B cell (primary cell): ENCODE measurements around the gene ZNF846. TPM values are rescaled to one million over a fixed set of nuclear protein-coding genes. Genes with fewer than 3 reads are reported as not detected.

Experiments used
- ATAC-seq: fragments of 200-7000 bp; cut with Tn5 transposase; one replicate; pipeline ENCODE4 v1.10.0; 2021; ENCODE audit warnings: low read depth, mild to moderate bottlenecking, moderate number of reproducible peaks, moderate library complexity
- CTCF ChIA-PET: fragments of 350-600 bp; sonication (Branson Sonifier 250); formaldehyde crosslinking; loops from one replicate; lab custom pipeline; 2021; ENCODE audit warnings: antibody characterized with exemption, inconsistent platforms; lab: Charles Lee
- POLR2A ChIA-PET: fragments of 350-600 bp; sonication (Branson Sonifier 250); formaldehyde crosslinking; loops from one replicate; lab custom pipeline; 2021; ENCODE audit warnings: antibody characterized with exemption; lab: Charles Lee
- DNase-seq: peaks from one replicate; pipeline ENCODE4 v3.0.0; 2013
- H2AFZ ChIP-seq: 2 replicates; pipeline ENCODE4 v1.6.1; 2012; ENCODE audit warnings: mild to moderate bottlenecking, low read depth, low read length; ENCODE audit not compliant: insufficient read depth, poor library complexity, severe bottlenecking
- H3K27ac ChIP-seq, 2 donors: 1 replicate in 1 of 2; 2 replicates in 1 of 2; pipeline ENCODE4 v1.5.1; 2012 to 2013; ENCODE audit warnings: low read length in 2 of 2, mild to moderate bottlenecking in 2 of 2, moderate library complexity in 1 of 2
- H3K27me3 ChIP-seq, 4 experiments: fragments of 200-600 bp in 1 of 4; sonication (generic) in 1 of 4; replicated peaks in 1 of 4; 1 replicate in 2 of 4; 2 replicates in 2 of 4; pipeline versions ENCODE4 v1.6.1 to v1.7.0; 2013 to 2016; ENCODE audit warnings: low read length in 3 of 4, mild to moderate bottlenecking in 2 of 4, mixed read lengths in 1 of 4, moderate library complexity in 1 of 4; ENCODE audit not compliant: insufficient read depth in 4 of 4, control insufficient read depth in 3 of 4; ENCODE audit errors: control extremely low read depth in 1 of 4
- H3K36me3 ChIP-seq, 2 experiments: replicated peaks in 1 of 2; 1 replicate in 1 of 2; 2 replicates in 1 of 2; pipeline versions ENCODE4 v1.6.1 to v1.7.1; 2013; ENCODE audit warnings: low read length in 1 of 2; ENCODE audit not compliant: insufficient read depth in 2 of 2, control insufficient read depth in 1 of 2; ENCODE audit errors: control extremely low read depth in 1 of 2, extremely low read depth in 1 of 2
- H3K4me1 ChIP-seq, 2 donors: fragments of 200-600 bp in 1 of 2; sonication (generic) in 1 of 2; 1 replicate in 1 of 2; 2 replicates in 1 of 2; pipeline versions ENCODE4 v1.5.1 to v1.6.1; 2013 to 2017; ENCODE audit warnings: low read length in 2 of 2; ENCODE audit not compliant: control insufficient read depth in 2 of 2, insufficient read depth in 2 of 2
- H3K4me2 ChIP-seq: replicated peaks from 2 replicates; pipeline ENCODE3; 2012; ENCODE audit warnings: mild to moderate bottlenecking, low read depth, low read length; ENCODE audit not compliant: poor library complexity, severe bottlenecking
- H3K4me3 ChIP-seq, 5 experiments: fragments of 200-600 bp in 1 of 5; sonication (generic) in 1 of 5; 1 replicate in 3 of 5; 2 replicates in 2 of 5; pipeline versions ENCODE4 v1.5.1 to v1.7.0; 2011 to 2016; ENCODE audit warnings: low read length in 4 of 5, mild to moderate bottlenecking in 4 of 5, low read depth in 2 of 5, control low read depth in 1 of 5, moderate library complexity in 1 of 5; ENCODE audit not compliant: insufficient read depth in 1 of 5; ENCODE audit errors: control extremely low read depth in 1 of 5, extremely low read depth in 1 of 5
- H3K79me2 ChIP-seq: fragments of 200-600 bp; sonication (generic); one replicate; pipeline ENCODE4 v1.6.0; 2016; ENCODE audit warnings: low read length; ENCODE audit not compliant: control insufficient read depth, insufficient read depth
- H3K9ac ChIP-seq: fragments of 200-600 bp; sonication (generic); 2 replicates; pipeline ENCODE4 v1.6.1; 2017; ENCODE audit warnings: mild to moderate bottlenecking, low read length, moderate library complexity
- H3K9me3 ChIP-seq, 3 donors: one replicate each; pipeline versions ENCODE4 v1.6.1 to v1.7.1; 2013; ENCODE audit warnings: low read length in 2 of 3; ENCODE audit not compliant: control insufficient read depth in 2 of 3, insufficient read depth in 1 of 3; ENCODE audit errors: control extremely low read depth in 1 of 3
- H4K20me1 ChIP-seq: 2 replicates; pipeline ENCODE4 v1.6.0; 2012; ENCODE audit warnings: mild to moderate bottlenecking, low read length; ENCODE audit not compliant: insufficient read depth, control insufficient read depth, poor library complexity, severe bottlenecking
- H3K27ac Mint-ChIP-seq: one replicate; pipeline ENCODE4 v1.8.0; 2021; ENCODE audit warnings: mixed read lengths
- H3K27me3 Mint-ChIP-seq: one replicate; pipeline ENCODE4 v1.8.0; 2021; ENCODE audit warnings: mixed read lengths
- H3K4me1 Mint-ChIP-seq: one replicate; pipeline ENCODE4 v1.8.0; 2021; ENCODE audit warnings: mixed read lengths
- H3K4me3 Mint-ChIP-seq: one replicate; pipeline ENCODE4 v1.8.0; 2021; ENCODE audit warnings: mixed read lengths
- H3K9me3 Mint-ChIP-seq: one replicate; pipeline ENCODE4 v1.8.0; 2022; ENCODE audit warnings: mixed read lengths; ENCODE audit not compliant: insufficient read depth
- CTCF ChIP-seq: fragments of 200-600 bp; IDR thresholded peaks from one replicate; pipeline ENCODE4 v1.8.0; 2022; ENCODE audit warnings: antibody characterized with exemption, mild to moderate bottlenecking
- EZH2 ChIP-seq: IDR thresholded peaks from 2 replicates; pipeline ENCODE4 v1.6.1; 2012; ENCODE audit warnings: borderline replicate concordance, low read depth, mild to moderate bottlenecking, moderate library complexity, low read length; ENCODE audit not compliant: insufficient read depth, poor library complexity, severe bottlenecking
- WGBS: methylation state at CpG from one replicate; pipeline ENCODE4 v1.1.5; 2013; ENCODE audit warnings: missing lambda C conversion rate; ENCODE audit not compliant: insufficient coverage; 5-methylcytosine and 5-hydroxymethylcytosine counted together
- intact Hi-C: fragments of 100-400 bp; cut with micrococcal nuclease; formaldehyde crosslinking; loops from one replicate; pipeline ENCODE4 v1.10.0; 2022
- polyA plus RNA-seq: library from polyadenylated mRNA; depleted of rRNA; stranded (reverse); fragments of >200 nt; gene quantifications from 2 replicates; pipeline ENCODE4 v1.2.3, GENCODE V29; 2012
- total RNA-seq, 2 donors: library from RNA; stranded (reverse); fragments of 120-200 nt in 1 of 2; gene quantifications; 1 replicate in 1 of 2; 2 replicates in 1 of 2; pipeline versions ENCODE4 v1.2.3 to v1.2.4, GENCODE V29; 2013 to 2022

ZNF846 gene
- total and polyA plus RNA-seq, 2 donors (not counting 1 experiment from before 2014, with no cell fraction given) = 8.8 to 18.2 TPM

GRCh38 chr19:9786819-9787218 is 18.3 kb upstream of the ZNF846 start:
- ChIA-PET CTCF (interaction anchor here (0.7 kb wide), 1 partner anchor 1783 kb away, joined by 3 read pairs; no protein-coding TSS in a partner anchor), POLR2A (interaction anchor here (0.5 kb wide), 1 partner anchor 924 kb away, joined by 3 read pairs; no protein-coding TSS in a partner anchor)
- Histone ChIP-seq H3K9me3 (no peaks in the 10 kb centered on the region), H3K27ac (peak overlapping the region in 1 of 2 donors; percentile 44), H3K27me3 (no peaks in the 10 kb centered on the region), H3K4me2 (peak overlapping the region; percentile 79), H3K9ac (peak overlapping the region; percentile 78), H2AFZ (peak overlapping the region; percentile 79), H3K4me1 (peaks cover 8 to 21% of the 10 kb centered on the region in 2 donors), H4K20me1 (no peaks in the 10 kb centered on the region), H3K36me3 (no peaks in the 10 kb centered on the region), H3K79me2 (no peaks in the 10 kb centered on the region), H3K4me3 (peak overlapping the region in 2 of 5 experiments; percentile 66 to 75)
- Mint-ChIP-seq H3K4me3 (peak overlapping the region; percentile 92), H3K4me1 (peaks cover 26% of the 10 kb centered on the region), H3K9me3 (no peaks in the 10 kb centered on the region), H3K27me3 (no peaks in the 10 kb centered on the region), H3K27ac (peak overlapping the region; percentile 81)
- WGBS = 94% methylated on average over 8 of the region's 8 CpGs
- DNase-seq (no peak), ATAC-seq (no peak)
- intact Hi-C loops = no loop called here
- TF ChIP-seq EZH2 (no peak), CTCF (no peak)

- peak; percentile 28 for DNase-seq
- ATAC-seq = no peak
- Histone ChIP-seq H3K4me1 (peaks cover 8 to 19% of the 10 kb centered on the region in 2 donors), H3K36me3 (no peaks in the 10 kb centered on the region), H3K79me2 (no peaks in the 10 kb centered on the region), H4K20me1 (no peaks in the 10 kb centered on the region), H3K27me3 (no peaks in the 10 kb centered on the region), H2AFZ (peak overlapping the region; percentile 79), H3K4me2 (peak overlapping the region; percentile 79), H3K9ac (peak overlapping the region; percentile 78), H3K27ac (peak overlapping the region; percentile 80 to 97), H3K9me3 (no peaks in the 10 kb centered on the region), H3K4me3 (peak overlapping the region; percentile 45 to 94 (median 75))
- peak overlapping the region; percentile 92 for H3K4me3 Mint-ChIP-seq
- 83% methylated on average over 3 of the region's 9 CpGs for WGBS
- intact Hi-C loops = no loop called here
- H3K27ac Mint-ChIP-seq = peak overlapping the region; percentile 95
- H3K9me3 Mint-ChIP-seq = no peaks in the 10 kb centered on the region
- CTCF ChIA-PET = interaction anchor here (0.7 kb wide), 1 partner anchor 1783 kb away, joined by 3 read pairs; no protein-coding TSS in a partner anchor
- peaks cover 23% of the 10 kb centered on the region for H3K4me1 Mint-ChIP-seq
- POLR2A ChIA-PET = no interaction called here
- H3K27me3 Mint-ChIP-seq = no peaks in the 10 kb centered on the region
- no peak for TF ChIP-seq EZH2
- no peak for TF ChIP-seq CTCF
These were observed 17.8 kb upstream of the ZNF846 start for GRCh38 chr19:9786342-9786741.
